GM12878 (cell line): ENCODE data around the gene PGC. TPM values are rescaled to one million over a fixed set of nuclear protein-coding genes. Genes with fewer than 3 reads are reported as not detected.

Experiments
- BMI1 ChIP-seq: fragments of 450-650 bp; IDR thresholded peaks from 2 replicates; pipeline ENCODE4 v1.6.1; 2016; ENCODE audit warnings: mild to moderate bottlenecking, moderate library complexity, borderline replicate concordance
- CHD2 ChIP-seq: IDR thresholded peaks from 2 replicates; pipeline ENCODE4 v1.6.1; 2011; ENCODE audit warnings: low read depth, low read length, improper control_type of control experiment, borderline replicate concordance
- CHD4 ChIP-seq: fragments of 200-600 bp; sonication (generic); IDR thresholded peaks from 2 replicates; pipeline ENCODE4 v1.6.1; 2016; ENCODE audit warnings: mild to moderate bottlenecking
- EED ChIP-seq: sonication (generic); IDR thresholded peaks from 2 replicates; pipeline ENCODE4 v1.6.1; 2016; ENCODE audit warnings: antibody characterized with exemption, low read depth
- ESRRA ChIP-seq: IDR thresholded peaks from 2 replicates; pipeline ENCODE4 v1.6.1; 2012; ENCODE audit warnings: mild to moderate bottlenecking, low read length, improper control_type of control experiment
- EZH2 ChIP-seq: IDR thresholded peaks from 2 replicates; pipeline ENCODE4 v1.6.1; 2012; ENCODE audit warnings: low read depth, mild to moderate bottlenecking, control low read depth, inconsistent platforms, low read length, borderline replicate concordance; ENCODE audit not compliant: control insufficient read depth
- IRF3 ChIP-seq: fragments of 450-650 bp; IDR thresholded peaks from 2 replicates; pipeline ENCODE4 v1.6.1; 2014; ENCODE audit warnings: mild to moderate bottlenecking
- JUNB ChIP-seq: IDR thresholded peaks from 2 replicates; pipeline ENCODE4 v1.6.1; 2016; ENCODE audit warnings: antibody characterized with exemption, mild to moderate bottlenecking
- KAT2A ChIP-seq: conservative IDR thresholded peaks from 2 replicates; pipeline ENCODE4 v1.6.1; 2011; ENCODE audit warnings: low read depth, low read length; ENCODE audit not compliant: control insufficient read depth
- MEF2B ChIP-seq: fragments of 450-650 bp; IDR thresholded peaks from 2 replicates; pipeline ENCODE4 v1.6.1; 2018; ENCODE audit warnings: mild to moderate bottlenecking, moderate library complexity; ENCODE audit not compliant: partially characterized antibody, poor library complexity, severe bottlenecking
- NR2F1 ChIP-seq: fragments of 450-650 bp; conservative IDR thresholded peaks from 2 replicates; pipeline ENCODE4 v1.6.1; 2017; ENCODE audit warnings: mild to moderate bottlenecking
- PAX8 ChIP-seq: fragments of 450-650 bp; IDR thresholded peaks from 2 replicates; pipeline ENCODE4 v1.6.1; 2017; ENCODE audit warnings: mild to moderate bottlenecking, moderate library complexity
- PRDM15 ChIP-seq: fragments of 450-650 bp; formaldehyde crosslinking; IDR thresholded peaks from 2 replicates; pipeline ENCODE4 v1.4.0; 2020; ENCODE audit warnings: mild to moderate bottlenecking, moderate library complexity
- SMAD5 ChIP-seq: IDR thresholded peaks from 2 replicates; pipeline ENCODE4 v1.6.1; 2016; ENCODE audit warnings: antibody characterized with exemption, low read depth
- SPI1 ChIP-seq: IDR thresholded peaks from 2 replicates; pipeline ENCODE4 v1.6.1; 2011; ENCODE audit warnings: low read depth, mild to moderate bottlenecking, low read length, moderate library complexity, borderline replicate concordance; ENCODE audit not compliant: insufficient read depth
- SREBF1 ChIP-seq: IDR thresholded peaks from 2 replicates; pipeline ENCODE4 v1.6.1; 2012; ENCODE audit warnings: mild to moderate bottlenecking, low read length
- STAT1 ChIP-seq: fragments of 450-650 bp; conservative IDR thresholded peaks from 2 replicates; pipeline ENCODE4 v1.6.1; 2014; ENCODE audit warnings: antibody characterized with exemption, mild to moderate bottlenecking
- TCF12 ChIP-seq: IDR thresholded peaks from 2 replicates; pipeline ENCODE4 v1.6.1; 2011; ENCODE audit warnings: low read depth, mild to moderate bottlenecking, low read length
- ZNF24 ChIP-seq: fragments of 450-650 bp; IDR thresholded peaks from 2 replicates; pipeline ENCODE4 v1.6.1; 2017; ENCODE audit warnings: antibody characterized with exemption, mild to moderate bottlenecking
- polyA plus RNA-seq, 11 experiments: library from polyadenylated mRNA; depleted of rRNA in 4 of 11; unstranded in 6 of 11; stranded (reverse) in 5 of 11; fragments of >200 nt; fragmentation: Nextera tagmentation in 4 of 11; fragmentation: Illumina TruSeq in 1 of 11; extraction: Ambion mirVana in 4 of 11; extraction: Trizol in 1 of 11; gene quantifications; 1 replicate in 1 of 11; 2 replicates in 10 of 11; pipeline versions ENCODE4 v1.2.1 to v1.2.3, GENCODE V29; 2011 to 2016; ENCODE audit warnings: inconsistent platforms in 2 of 11, missing spikeins in 2 of 11, low read depth in 1 of 11
- total RNA-seq, 4 experiments: library from RNA; depleted of rRNA in 3 of 4; stranded (reverse); fragments of >200 nt in 3 of 4; fragmentation: Illumina TruSeq in 1 of 4; extraction: Trizol in 1 of 4; gene quantifications; 2 replicates each; pipeline versions ENCODE4 v1.2.1 to v1.2.3, GENCODE V29; 2013 to 2021
- TF ChIP-seq, protein P1 (sequence below): IDR thresholded peaks from 2 replicates; pipeline ENCODE4 v1.6.1; 2012; ENCODE audit warnings: low read depth, low read length, improper control_type of control experiment
- TF ChIP-seq, protein P2 (sequence below): fragments of 450-650 bp; IDR thresholded peaks from 2 replicates; pipeline ENCODE4 v1.6.1; 2018; ENCODE audit warnings: borderline replicate concordance, mild to moderate bottlenecking; ENCODE audit not compliant: partially characterized antibody

Gene PGC
- total and polyA plus RNA-seq, 10 of the 15 experiments (the other 5 are each of a cell fraction or from before 2014, with no cell fraction given): 0.26 TPM; not detected in 9

- TF ChIP-seq CHD4 (no peak), JUNB (peak; percentile 54), NR2F1 (peak; percentile 95), MEF2B (peak; percentile 100), SPI1 (peak; percentile 88), ESRRA (no peak), SMAD5 (peak; percentile 11; the same call in 1 of the 2 replicates), KAT2A (no peak), SREBF1 (no peak), EED (peak; percentile 92), ZNF24 (peak; percentile 49; the same call in 1 of the 2 replicates), TCF12 (peak; percentile 98), CHD2 (peak; percentile 88), STAT1 (no peak), PAX8 (no peak), PRDM15 (CRISPR knock-in tag) (no peak), IRF3 (no peak), BMI1 (no peak), EZH2 (no peak)
- TF ChIP-seq, protein P1, sequence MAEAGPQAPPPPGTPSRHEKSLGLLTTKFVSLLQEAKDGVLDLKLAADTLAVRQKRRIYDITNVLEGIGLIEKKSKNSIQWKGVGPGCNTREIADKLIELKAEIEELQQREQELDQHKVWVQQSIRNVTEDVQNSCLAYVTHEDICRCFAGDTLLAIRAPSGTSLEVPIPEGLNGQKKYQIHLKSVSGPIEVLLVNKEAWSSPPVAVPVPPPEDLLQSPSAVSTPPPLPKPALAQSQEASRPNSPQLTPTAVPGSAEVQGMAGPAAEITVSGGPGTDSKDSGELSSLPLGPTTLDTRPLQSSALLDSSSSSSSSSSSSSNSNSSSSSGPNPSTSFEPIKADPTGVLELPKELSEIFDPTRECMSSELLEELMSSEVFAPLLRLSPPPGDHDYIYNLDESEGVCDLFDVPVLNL: peak; percentile 10; the same call in 1 of the 2 replicates
- TF ChIP-seq, protein P2, sequence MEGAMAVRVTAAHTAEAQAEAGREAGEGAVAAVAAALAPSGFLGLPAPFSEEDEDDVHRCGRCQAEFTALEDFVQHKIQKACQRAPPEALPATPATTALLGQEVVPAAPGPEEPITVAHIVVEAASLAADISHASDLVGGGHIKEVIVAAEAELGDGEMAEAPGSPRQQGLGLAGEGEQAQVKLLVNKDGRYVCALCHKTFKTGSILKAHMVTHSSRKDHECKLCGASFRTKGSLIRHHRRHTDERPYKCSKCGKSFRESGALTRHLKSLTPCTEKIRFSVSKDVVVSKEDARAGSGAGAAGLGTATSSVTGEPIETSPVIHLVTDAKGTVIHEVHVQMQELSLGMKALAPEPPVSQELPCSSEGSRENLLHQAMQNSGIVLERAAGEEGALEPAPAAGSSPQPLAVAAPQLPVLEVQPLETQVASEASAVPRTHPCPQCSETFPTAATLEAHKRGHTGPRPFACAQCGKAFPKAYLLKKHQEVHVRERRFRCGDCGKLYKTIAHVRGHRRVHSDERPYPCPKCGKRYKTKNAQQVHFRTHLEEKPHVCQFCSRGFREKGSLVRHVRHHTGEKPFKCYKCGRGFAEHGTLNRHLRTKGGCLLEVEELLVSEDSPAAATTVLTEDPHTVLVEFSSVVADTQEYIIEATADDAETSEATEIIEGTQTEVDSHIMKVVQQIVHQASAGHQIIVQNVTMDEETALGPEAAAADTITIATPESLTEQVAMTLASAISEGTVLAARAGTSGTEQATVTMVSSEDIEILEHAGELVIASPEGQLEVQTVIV: peak; percentile 39
These were observed 23.5 kb downstream of the PGC start (continued) for GRCh38 chr6:41723530-41724227.
